Stimulated activated CD8-positive, alpha-beta memory T cell treated with anti-CD3 and anti-CD28 coated beads, Interleukin-4, amount 100 ng/mL, for 1 hour (primary cell): ENCODE measurements around the gene SSR4.

ENCODE experiments used
- DNase-seq, 2 donors: peaks; one replicate each; pipeline ENCODE4 v3.0.0-alpha.2; 2020; ENCODE audit warnings: low read depth in 2 of 2, low spot score in 1 of 2

The SSR4 gene

DNA sequence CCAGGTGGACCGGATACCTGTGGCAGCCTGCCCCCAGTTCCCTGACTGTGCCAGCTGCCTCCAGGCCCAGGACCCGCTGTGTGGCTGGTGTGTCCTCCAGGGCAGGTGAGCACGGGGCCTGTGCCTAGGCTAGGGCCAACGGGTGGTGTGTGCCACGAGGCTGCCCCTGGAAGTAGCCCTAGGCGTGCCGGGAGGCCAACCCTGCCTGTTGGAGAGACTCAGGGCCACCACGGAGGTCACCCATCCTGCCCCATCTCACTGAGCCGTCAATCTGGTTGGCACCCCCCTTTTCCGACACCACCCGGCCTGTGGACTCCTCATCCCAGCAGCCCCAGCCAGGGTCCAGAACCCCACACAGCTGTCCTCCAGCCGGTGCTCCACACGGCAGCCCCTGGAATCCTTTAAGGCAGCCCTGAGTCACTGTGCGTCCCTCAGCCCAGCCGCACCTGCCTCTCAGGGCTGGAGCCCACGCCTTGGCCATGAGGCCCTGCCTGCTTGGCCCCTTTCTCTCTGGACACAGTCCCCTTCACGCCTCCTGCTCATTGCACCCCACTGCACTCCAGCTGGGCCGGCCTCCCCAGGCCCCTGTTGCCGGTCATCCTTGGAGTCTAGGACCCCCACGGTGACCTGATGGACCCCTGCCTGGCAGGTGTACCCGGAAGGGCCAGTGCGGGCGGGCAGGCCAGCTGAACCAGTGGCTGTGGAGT lies 25.2 kb upstream of the SSR4 start:
- no peak for DNase-seq

GRCh38 chrX:153769865-153770600 lies 24.4 kb upstream of the SSR4 start:
- no peak for DNase-seq

DNA sequence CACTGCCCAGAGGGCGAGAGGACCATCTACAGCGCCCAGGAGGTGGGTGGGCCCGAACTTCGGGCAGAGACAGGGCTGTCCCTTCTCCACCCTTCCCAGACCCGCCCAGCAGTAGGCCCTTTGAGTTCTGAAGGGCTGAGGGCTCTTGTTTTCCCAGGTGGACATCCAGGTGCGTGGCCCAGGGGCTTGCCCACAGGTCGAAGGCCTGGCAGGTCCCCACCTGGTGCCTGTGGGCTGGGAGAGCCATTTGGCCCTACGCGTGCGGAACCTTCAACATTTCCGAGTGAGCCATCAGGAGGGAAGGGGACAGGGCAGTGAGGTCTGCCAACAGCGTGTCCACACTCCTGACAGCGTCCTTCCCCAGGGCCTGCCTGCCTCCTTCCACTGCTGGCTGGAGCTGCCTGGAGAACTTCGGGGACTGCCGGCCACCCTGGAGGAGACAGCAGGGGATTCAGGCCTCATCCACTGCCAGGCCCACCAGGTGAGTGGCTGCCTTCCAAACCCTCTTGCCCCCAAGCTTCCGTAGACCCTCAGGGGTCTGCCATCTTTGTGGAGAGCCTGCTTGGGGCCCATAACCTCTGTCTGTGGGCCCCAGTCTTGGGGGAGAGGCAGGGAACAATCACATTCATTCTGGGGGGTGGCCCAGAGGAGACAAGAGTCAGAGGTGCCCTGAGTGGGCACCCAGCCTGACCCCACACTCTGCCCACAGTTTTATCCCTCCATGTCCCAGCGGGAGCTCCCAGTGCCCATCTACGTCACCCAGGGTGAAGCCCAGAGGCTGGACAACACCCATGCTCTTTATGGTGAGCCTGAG lies 23.7 kb upstream of the SSR4 start:
- no peak for DNase-seq

DNA sequence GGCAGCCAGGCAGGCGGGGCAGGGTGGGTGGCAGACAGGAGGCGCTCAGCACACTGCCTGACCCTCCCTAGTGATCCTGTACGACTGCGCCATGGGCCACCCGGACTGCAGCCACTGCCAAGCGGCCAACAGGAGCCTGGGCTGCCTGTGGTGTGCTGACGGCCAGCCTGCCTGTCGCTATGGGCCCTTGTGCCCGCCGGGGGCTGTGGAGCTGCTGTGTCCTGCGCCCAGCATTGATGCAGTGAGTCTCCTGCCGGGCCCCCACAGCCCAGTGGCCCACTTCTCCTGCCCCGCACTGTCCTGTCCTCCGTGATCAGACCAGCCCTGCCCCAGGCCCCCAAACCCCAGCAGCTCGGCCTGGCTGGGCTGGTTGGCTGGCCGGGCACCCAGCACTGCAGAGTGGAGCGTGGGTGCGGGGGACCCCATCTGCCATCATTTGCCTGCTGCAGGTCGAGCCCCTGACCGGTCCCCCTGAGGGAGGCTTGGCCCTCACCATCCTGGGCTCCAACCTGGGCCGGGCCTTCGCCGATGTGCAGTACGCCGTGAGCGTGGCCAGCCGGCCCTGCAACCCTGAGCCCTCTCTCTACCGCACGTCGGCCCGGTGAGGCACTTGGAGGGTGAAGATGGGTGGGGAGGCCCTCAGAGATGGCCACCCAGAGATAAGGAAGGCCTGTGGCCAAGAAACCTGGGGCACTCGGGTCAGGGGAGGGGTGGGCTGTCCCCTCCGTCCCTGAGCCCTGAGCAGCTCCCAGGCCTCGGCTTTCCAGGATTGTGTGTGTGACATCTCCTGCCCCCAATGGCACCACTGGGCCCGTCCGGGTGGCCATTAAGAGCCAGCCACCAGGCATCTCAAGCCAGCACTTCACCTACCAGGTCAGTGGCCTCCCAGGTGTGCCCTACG lies 22.8 kb upstream of the SSR4 start:
- no peak for DNase-seq

DNA sequence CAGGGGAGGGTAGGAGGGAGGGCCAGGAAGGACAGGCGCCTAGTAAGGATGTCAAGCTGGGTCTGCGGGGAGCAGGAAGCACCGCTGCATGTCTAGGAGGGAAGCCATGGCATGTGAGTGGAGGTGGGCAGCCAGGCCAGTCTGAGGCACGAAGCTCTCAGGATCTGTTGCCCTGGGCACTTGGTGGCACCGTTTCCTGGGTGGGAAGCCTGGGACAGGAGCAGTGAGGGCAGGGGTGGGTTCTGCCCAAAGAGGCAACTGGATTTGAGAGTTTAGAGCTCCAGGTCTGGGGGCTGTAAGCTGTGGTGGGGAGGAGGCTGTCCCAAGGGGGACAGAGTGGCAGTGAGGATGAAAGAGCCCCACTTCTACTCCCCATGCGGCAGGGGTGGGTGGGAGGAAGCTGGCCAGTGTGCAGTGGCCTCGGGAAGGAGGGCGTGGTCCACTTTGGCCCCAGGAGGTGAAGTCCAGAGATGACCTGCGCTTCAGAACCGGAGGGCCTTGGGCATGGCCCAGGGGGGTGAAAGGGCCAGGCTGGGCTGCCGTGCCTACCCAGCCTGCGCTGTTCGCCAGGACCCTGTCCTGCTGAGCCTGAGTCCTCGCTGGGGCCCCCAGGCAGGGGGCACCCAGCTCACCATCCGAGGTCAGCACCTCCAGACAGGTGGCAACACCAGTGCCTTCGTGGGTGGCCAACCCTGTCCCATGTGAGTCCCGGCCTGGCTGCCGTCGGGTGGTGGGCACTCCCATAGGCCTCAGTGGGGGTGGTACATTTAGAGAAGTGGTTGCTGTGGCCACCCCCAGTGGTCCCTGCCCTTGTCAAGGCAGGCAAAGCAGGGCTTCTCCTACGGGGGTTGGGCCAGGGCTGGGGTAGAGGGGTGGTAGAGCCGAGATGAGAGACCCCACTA lies 21.9 kb upstream of the SSR4 start:
- no peak for DNase-seq

- DNase-seq, result no peak
These were observed 21.3 kb upstream of the SSR4 start for GRCh38 chrX:153773218-153773611.

GRCh38 chrX:153773741-153774575 lies 20.5 kb upstream of the SSR4 start:
- no peak for DNase-seq

GRCh38 chrX:153774576-153775292 lies 19.7 kb upstream of the SSR4 start:
- no peak for DNase-seq

GRCh38 chrX:153775293-153776119 lies 19.0 kb upstream of the SSR4 start:
- DNase-seq, result no peak

- no peak for DNase-seq
These were observed 18.3 kb upstream of the SSR4 start for GRCh38 chrX:153776120-153776599.

DNA sequence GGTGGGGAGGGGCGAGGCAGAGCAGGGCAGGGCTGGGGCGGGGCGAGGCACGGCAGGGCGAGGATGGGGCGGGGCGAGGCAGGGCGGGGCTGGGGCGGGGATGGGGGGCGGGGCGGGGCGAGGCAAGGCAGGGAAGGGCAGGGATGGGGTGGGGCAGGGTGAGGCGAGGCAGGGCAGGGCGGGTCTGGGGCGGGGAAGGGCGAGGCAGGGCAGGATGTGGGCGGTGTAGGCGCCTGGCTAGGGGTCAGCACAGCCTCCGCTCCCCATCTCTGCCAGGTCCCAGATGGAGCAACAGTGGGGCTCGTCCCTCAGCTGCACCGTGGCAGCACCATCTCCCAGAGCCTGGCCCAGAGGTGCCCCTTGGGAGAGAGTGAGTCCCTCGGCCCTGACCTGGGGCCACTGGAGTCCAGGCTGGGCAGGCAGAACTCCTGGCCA lies 17.8 kb upstream of the SSR4 start:
- DNase-seq, result no peak

GRCh38 chrX:153777261-153778090 lies 17.0 kb upstream of the SSR4 start:
- no peak for DNase-seq

GRCh38 chrX:153778181-153778580 lies 16.3 kb upstream of the SSR4 start:
- DNase-seq, result no peak

GRCh38 chrX:153778684-153779101 lies 15.8 kb upstream of the SSR4 start:
- no peak for DNase-seq

GRCh38 chrX:153779891-153780677 lies 14.4 kb upstream of the SSR4 start:
- no peak for DNase-seq
